GM19395 (cell line): ENCODE measurements around the gene UBE2E1.
A peak's percentile ranks its signal among the peaks of the same experiment; 100 is the strongest.

Experiments used
- ATAC-seq: cut with Tn5 transposase; IDR thresholded peaks from one replicate; pipeline ENCODE4 v1.9.1; 2021; ENCODE audit warnings: mild to moderate bottlenecking, moderate library complexity; ENCODE audit not compliant: unreplicated experiment

UBE2E1 gene

GRCh38 chr3:23805633-23806533 lies at the start of gene UBE2E1:
TSS of gene UBE2E1 (plus strand) at chr3:23805955. CDS start at chr3:23807270, 1,315 bp downstream.
- peak; percentile 72 for ATAC-seq

GRCh38 chr3:23756206-23756840 lies 49.4 kb upstream of the UBE2E1 start:
- no peak for ATAC-seq

- no peak for ATAC-seq
Measured at GRCh38 chr3:23758253-23758838, 47.4 kb upstream of the UBE2E1 start.

GRCh38 chr3:23760325-23760724 lies 45.4 kb upstream of the UBE2E1 start:
- ATAC-seq: peak; percentile 9

GRCh38 chr3:23760871-23761373 lies 44.8 kb upstream of the UBE2E1 start:
- ATAC-seq: peak; percentile 39

GRCh38 chr3:23761440-23761896 lies 44.3 kb upstream of the UBE2E1 start:
- ATAC-seq: peak; percentile 38

GRCh38 chr3:23762214-23762613 lies 43.5 kb upstream of the UBE2E1 start:
- ATAC-seq: peak; percentile 86

GRCh38 chr3:23762759-23763477 lies 42.8 kb upstream of the UBE2E1 start:
- ATAC-seq: no peak

- ATAC-seq: no peak
Measured at GRCh38 chr3:23764407-23764806, 41.3 kb upstream of the UBE2E1 start.

GRCh38 chr3:23767546-23767945 lies 38.2 kb upstream of the UBE2E1 start:
- ATAC-seq: peak; percentile 44

GRCh38 chr3:23775254-23775909 lies 30.4 kb upstream of the UBE2E1 start:
- ATAC-seq: no peak

- no peak for ATAC-seq
Measured at GRCh38 chr3:23776352-23776891, 29.3 kb upstream of the UBE2E1 start.

GRCh38 chr3:23778446-23778845 lies 27.3 kb upstream of the UBE2E1 start:
- ATAC-seq: no peak

GRCh38 chr3:23779841-23780240 lies 25.9 kb upstream of the UBE2E1 start:
- no peak for ATAC-seq

- ATAC-seq: no peak
Measured at GRCh38 chr3:23781051-23781450, 24.7 kb upstream of the UBE2E1 start.

- ATAC-seq: no peak
Measured at GRCh38 chr3:23781871-23782270, 23.9 kb upstream of the UBE2E1 start.

- no peak for ATAC-seq
Measured at GRCh38 chr3:23785097-23785645, 20.6 kb upstream of the UBE2E1 start.

- ATAC-seq: no peak
Measured at GRCh38 chr3:23785882-23786281, 19.9 kb upstream of the UBE2E1 start.

- no peak for ATAC-seq
Measured at GRCh38 chr3:23791678-23792077, 14.1 kb upstream of the UBE2E1 start.
